Stimulated activated CD8-positive, alpha-beta memory T cell treated with anti-CD3 and anti-CD28 coated beads, Interleukin-4, amount 100 ng/mL, for 4 hours (primary cell): Measurements from ENCODE around the gene PTPN1.

Experiments
- DNase-seq, 2 donors: peaks; one replicate each; pipeline ENCODE4 v3.0.0-alpha.2; 2020; ENCODE audit warnings: low read depth in 2 of 2, low spot score in 1 of 2

PTPN1 gene

DNA sequence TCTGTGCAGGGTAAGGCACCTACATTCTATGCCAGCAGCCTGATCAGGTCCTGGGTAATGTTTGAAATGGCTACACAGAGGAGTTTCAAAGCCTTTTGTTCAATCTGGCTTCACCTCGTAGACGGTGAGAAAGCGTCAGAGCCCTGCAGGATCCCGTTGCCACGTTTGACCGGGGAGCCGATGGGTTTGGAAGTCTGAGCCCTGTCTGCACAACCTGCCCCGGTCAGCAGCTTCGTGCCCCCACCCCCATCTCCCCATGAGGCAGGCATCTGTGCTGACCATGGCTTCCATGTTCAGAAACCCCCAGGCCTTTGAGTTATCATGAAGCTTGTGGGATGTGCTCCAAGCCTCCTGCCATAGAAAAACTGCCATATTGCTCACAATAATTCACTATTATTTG, 63.9 kb downstream of the PTPN1 start:
- no peak for DNase-seq

DNA sequence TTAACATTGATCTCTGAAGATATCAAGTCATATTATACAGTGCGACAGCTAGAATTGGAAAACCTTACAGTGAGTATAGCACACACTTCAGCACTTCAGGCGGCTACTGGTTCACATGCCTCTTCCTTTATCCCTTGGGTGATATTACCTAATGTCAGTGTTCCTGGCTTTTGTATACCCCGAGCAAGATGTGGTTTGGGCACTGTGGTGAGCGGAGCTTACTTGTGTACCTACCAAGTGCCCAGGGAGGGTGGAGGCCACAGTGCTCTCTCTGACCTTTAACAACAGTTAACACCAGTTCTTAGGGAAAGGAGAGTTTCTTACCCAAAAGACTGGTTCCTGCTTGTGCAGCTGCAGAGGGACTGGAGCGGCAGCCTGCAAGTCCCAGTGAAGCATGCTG, 64.4 kb downstream of the PTPN1 start:
- DNase-seq: no peak

DNA sequence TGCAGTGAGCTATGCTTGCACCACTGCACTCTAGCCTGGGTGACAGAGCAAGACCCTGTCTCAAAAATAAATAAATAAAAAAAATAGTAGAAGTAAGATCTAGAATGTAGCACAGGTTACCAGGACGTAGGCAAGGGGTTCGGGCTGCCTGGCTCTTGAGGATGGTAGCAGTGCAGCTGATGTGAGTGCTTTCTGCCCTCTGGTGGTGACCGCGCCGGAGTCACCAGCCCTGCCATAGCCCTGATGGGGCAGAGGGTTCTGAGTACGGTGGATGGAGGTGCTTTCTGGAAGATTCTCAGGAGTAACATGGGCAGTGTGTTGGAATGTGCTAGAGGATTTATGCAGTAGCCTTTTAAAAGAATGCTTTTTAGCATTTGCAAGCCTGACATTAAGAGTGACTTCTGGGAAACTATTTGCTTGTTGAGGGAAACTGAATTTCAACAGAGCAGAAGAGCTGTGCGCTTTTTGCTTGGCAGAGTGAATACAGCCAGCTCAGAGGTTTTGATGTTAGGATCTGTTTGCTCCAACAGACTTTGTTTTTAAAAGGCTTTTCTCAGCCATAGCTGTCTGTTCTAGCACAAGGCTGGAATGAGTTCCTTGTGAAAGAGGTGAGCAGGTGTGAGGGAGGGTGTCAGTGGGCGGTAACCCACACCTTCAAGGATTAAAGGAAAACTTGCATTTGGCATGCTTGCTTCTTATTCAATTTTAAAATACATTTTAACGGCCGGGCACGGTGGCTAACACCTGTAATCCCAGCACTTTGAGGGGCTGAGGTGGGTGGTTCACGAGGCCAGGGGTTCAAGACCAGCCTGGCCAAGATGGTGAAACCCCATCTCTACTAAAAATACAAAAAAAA, 65.9 kb downstream of the PTPN1 start:
- DNase-seq: peak; percentile 18 to 33

DNA sequence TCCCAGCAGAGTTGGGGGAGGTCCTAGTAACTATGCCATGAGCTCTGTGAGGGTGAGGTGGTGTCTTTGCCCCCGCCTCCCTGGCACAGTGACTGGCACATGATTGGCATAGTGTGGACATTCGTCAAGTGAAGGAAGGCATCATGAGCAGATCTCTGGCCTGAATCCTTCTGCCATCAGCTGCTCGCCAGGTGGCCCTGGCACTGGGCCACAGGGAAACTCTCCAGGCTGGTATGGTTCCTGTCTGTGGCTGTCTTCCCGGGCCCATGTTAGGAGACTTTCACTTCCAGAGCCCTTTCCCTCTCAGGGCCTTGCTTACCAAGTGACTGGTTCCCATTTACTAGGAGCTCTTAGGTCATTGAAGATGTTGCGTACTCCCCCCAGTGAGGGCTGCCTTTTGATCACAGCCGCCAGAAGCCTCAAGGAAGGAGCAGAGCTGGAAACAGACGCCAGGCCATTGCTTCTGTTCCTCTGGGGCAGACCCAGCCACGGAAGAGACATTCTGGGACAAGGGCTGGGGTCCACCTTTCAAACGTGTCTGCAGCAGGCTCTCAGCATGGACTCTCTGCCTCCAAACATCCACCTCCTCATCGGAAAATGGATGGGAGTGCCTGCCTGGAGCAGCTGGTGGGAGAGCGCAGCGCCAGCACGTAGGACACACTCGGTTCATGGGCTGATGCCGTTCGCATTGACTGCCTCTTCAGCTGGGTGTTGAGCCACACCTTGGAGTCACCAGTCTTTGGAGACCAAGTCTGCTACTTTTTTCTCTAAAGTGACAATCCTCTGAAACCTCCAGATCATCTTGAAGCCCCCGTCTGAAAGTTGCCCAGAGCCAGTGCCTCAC, 67.2 kb downstream of the PTPN1 start:
- DNase-seq: no peak

DNA sequence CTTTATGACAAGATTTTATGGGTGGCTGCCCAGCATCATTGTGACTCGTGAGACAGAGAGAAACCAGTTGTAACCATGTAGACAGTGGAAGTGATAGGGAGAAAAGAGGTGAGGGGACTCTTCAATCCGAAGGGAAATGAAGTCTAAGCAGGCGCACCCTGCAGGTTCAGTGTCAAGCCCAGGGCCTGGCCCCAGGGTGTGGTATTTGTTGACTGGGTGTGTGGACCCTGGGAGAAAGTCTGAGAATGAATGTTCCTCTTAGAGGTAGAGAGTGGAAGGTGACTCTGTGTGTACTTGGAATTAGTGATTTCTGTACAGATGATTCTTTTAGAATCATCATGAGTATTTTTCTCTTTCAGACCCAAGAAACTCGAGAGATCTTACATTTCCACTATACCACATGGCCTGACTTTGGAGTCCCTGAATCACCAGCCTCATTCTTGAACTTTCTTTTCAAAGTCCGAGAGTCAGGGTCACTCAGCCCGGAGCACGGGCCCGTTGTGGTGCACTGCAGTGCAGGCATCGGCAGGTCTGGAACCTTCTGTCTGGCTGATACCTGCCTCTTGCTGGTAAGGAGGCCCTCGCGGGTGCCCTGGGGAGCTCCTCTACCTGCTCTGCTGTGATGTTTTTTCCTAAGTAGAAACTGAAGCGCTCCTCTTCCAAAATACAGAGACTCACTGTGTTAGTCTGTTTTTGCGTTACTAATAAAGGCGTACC, 68.0 kb downstream of the PTPN1 start:
- DNase-seq: no peak

DNA sequence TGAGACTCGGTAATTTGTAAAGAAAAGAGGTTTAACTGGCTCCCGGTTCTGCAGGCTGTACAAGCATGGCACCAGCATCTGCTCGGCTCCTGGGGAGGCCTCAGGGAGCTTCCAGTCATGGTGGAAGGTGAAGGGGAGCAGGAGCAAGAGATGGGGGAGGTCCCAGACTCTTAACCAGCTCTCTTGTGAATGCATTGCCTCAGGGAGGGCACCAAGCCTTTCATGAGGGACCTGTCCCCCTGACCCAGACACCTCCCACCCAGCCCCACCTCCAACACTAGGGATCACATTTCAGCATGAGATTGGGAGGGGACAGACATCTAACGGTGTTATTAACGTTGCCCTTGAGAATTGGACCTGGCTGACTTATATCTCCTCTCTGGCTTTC, 68.6 kb downstream of the PTPN1 start:
- DNase-seq: no peak

DNA sequence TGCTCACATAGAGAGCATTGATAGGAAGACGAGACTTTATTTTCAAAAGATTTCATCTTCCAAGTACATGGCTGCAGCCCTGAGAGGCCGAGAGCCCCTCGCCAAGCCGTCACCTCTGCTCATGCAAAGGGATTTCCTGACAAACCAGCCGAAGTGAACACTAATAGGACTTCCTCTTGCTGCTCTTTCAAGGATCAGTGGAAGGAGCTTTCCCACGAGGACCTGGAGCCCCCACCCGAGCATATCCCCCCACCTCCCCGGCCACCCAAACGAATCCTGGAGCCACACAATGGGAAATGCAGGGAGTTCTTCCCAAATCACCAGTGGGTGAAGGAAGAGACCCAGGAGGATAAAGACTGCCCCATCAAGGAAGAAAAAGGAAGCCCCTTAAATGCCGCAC, 69.3 kb downstream of the PTPN1 start:
- DNase-seq: no peak

DNA sequence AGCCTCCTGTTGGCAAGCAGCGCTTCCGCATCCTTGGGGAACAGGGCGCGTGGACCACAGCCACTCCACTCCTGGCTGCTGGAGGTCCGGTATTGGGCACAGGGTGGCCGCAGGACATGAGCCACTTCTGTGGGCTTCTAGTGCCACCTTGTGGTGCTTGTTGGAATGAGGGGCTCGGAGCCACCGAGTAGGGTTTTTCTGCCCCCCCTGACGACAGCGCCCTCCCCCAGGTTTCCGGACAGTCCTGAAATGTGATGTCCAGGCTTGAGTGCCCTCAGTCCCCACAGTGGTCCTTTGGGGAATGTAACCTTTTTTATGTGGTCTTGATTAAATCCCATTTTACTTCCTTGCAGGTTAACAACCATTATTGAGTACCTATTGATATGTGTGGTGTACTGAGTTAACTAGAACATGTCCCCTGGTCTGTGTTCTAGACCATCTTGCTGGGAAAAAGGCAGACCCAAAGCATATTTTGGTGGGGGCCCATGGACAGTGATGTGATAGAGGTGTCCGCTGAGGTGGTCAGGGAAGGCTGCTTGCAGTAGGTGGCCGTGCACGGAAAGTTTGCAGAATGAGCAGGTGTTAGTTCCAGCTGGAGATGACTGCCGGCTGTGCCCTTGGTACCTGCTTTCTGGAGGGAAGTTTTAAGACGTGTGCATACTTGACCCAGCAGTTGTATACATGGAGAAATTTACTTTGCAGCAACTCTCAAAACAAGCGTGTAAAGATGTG, 70.0 kb downstream of the PTPN1 start:
- DNase-seq: peak; percentile 7 to 13

DNA sequence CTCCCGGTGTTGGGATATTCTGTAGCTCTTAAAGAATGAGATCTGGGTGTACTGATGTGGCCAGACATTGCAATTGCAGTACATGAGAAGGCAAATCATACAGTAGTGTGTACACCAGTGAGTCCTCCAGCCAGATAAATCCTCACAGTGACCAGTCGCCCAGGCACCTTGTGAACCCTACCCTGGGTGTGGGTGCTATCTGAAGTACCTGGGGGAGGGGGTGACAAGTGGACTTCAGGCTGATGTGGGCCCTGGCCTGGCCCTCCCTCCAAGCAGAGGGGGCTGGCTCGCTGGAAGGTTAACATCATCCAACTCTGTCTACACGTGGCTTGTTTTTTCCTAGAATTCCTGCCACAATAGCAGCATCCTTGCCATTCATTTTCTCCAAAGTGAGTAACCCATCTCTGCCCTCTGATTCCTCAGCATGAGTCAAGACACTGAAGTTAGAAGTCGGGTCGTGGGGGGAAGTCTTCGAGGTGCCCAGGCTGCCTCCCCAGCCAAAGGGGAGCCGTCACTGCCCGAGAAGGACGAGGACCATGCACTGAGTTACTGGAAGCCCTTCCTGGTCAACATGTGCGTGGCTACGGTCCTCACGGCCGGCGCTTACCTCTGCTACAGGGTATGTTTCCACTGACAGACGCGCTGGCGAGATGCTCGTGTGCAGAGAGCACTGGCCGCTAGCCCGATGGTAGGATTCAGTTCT, 70.8 kb downstream of the PTPN1 start:
- no peak for DNase-seq

DNA sequence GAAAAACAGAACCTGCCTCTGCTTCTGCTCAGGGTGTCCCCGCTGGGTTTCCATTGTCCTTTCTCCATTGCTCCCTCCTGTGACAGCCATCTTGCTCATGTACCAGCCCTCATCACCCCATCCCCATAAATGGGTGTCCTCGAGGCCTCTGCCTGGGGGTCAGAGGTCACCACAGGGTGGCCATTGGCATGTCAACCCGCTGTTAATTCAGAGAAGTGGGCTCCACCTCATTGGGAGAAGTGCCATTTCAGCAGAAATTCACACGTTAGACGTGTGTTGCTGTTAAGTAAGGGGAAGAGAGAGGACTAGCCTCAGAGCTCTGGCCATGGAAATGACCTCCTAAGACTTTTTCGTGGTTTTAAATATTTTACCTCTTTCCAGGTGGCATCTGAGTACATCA, 71.9 kb downstream of the PTPN1 start:
- no peak for DNase-seq

DNA sequence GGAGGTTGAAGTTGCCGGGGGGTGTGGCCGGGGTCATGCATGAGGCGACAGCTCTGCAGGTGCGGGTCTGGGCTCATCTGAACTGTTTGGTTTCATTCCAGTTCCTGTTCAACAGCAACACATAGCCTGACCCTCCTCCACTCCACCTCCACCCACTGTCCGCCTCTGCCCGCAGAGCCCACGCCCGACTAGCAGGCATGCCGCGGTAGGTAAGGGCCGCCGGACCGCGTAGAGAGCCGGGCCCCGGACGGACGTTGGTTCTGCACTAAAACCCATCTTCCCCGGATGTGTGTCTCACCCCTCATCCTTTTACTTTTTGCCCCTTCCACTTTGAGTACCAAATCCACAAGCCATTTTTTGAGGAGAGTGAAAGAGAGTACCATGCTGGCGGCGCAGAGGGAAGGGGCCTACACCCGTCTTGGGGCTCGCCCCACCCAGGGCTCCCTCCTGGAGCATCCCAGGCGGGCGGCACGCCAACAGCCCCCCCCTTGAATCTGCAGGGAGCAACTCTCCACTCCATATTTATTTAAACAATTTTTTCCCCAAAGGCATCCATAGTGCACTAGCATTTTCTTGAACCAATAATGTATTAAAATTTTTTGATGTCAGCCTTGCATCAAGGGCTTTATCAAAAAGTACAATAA, 72.5 kb downstream of the PTPN1 start:
- DNase-seq: no peak

DNA sequence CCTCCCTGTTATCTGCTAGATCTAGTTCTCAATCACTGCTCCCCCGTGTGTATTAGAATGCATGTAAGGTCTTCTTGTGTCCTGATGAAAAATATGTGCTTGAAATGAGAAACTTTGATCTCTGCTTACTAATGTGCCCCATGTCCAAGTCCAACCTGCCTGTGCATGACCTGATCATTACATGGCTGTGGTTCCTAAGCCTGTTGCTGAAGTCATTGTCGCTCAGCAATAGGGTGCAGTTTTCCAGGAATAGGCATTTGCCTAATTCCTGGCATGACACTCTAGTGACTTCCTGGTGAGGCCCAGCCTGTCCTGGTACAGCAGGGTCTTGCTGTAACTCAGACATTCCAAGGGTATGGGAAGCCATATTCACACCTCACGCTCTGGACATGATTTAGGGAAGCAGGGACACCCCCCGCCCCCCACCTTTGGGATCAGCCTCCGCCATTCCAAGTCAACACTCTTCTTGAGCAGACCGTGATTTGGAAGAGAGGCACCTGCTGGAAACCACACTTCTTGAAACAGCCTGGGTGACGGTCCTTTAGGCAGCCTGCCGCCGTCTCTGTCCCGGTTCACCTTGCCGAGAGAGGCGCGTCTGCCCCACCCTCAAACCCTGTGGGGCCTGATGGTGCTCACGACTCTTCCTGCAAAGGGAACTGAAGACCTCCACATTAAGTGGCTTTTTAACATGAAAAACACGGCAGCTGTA, 73.4 kb downstream of the PTPN1 start:
- DNase-seq: no peak

DNA sequence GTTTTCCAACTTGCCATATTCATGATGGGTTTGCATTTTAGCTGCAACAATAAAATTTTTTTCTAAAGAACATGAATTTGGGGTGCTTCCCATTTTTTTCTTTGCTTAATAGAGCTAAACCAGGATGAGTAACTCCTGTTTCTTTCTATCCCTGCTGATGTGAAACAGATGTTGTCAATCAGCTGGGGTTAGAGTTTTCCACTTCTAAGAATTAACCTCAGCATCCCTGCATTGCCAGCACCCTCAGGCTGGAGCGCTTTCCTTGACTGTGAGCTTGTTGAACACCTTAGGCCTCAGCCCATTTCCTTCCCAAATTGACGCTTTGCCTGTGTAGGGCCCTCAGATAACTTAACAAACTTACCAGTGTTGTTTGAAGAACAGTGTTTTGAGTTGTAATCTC, 74.5 kb downstream of the PTPN1 start:
- DNase-seq: no peak

DNA sequence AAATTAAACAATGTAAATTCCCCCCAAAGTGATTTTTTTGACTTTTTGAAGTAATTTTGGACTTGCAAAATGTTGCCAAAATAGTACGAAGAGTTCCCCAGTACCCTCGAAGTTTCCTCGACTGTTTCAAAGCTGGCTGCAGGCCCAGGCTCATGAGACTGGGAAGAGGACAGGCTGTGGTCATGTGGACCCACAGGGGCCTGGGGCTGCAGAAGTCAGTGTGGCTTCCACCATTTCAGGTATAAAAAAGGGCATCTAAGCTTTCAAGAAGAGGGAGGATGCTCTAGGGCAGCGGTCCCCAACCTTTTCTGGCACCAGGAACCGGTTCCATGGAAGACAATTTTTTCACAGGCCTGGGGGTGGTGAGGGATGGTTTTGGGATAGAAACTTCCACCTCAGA, 75.0 kb downstream of the PTPN1 start:
- DNase-seq: no peak

DNA sequence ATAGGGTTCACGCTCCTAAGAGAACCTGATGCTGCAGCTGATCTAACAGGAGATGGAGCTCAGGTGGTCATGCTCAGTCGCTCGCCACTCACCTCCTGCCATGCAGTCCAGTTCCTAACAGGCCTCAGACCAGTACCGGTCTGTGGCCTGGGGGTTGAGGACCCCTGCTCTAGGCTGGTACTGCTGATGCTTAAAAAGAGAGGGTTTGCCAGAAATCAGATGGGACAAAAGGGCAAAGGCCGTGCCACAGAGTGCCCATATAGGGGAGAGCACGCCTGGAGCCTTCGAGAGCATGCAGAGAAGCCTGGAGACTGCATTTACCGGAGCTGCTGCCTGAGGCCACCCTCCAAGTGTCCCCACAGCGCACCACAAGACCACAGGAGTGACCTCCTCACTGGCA, 75.5 kb downstream of the PTPN1 start:
- DNase-seq: no peak

DNA sequence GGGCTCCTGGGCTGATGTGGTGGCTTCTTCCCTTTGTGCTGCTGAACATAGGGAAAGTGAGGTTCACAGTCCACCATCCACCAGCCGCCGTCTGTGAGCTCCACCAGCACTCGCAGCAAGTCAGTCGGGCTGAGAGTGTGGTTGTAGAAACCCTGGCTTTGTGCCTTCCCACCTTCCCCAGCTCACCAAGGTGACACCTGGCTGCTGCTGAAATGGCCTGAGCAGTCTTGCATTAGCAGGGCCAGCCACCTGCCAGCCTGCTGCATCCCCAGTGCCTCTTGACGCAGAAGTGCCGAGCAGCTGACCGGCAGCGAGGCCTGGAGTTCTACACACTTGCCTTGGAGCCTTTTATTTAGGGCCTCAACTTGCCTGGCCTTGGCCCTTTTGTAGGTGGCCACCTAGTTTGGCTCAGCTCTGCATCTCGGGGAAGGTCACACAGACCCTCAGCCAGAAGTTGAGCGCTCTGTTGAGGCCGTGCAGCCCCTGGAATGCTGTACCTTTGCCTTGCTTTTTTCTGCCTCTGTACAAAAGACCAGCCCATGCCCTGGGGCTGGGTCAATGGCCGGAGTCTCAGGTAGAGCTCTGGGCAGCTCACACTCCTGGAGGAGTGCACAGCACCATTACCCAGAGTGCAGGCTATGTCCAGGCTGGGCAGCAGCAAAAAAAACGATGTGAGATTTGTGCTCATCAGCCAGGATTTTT, 76.5 kb downstream of the PTPN1 start:
- no peak for DNase-seq

DNA sequence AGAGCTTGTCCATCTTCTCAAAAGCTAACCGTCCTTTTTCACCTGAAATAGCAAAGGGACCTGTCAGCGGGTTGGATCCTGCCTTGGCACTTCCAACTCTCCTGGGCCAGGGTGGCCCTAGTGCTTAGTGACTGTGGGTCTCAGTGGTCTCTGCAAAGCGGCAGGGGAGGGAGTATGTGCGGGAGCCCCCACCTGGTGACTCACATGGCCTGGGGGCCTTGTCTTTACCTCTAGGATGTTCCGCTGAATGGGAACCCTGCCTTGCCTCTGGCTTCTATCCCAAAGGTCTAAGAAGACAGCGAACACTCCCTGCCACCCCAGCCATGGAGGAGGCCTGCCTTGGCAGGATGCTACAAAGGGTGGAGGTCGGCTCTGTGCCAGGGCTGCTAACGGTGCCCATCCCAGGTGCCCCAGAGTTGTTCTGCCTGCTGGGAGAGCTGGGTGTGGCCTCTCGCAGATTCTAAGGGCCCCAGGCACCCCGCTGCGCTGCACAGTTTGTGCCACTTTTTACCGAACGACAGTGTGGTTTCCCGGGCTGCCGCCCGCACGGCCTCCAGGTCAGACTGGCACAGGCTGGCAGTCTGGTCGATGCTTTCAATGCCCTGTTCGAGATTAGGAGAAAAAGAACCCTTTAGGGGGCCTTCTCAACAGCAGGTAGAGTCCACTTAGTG, 77.2 kb downstream of the PTPN1 start:
- DNase-seq: no peak

DNA sequence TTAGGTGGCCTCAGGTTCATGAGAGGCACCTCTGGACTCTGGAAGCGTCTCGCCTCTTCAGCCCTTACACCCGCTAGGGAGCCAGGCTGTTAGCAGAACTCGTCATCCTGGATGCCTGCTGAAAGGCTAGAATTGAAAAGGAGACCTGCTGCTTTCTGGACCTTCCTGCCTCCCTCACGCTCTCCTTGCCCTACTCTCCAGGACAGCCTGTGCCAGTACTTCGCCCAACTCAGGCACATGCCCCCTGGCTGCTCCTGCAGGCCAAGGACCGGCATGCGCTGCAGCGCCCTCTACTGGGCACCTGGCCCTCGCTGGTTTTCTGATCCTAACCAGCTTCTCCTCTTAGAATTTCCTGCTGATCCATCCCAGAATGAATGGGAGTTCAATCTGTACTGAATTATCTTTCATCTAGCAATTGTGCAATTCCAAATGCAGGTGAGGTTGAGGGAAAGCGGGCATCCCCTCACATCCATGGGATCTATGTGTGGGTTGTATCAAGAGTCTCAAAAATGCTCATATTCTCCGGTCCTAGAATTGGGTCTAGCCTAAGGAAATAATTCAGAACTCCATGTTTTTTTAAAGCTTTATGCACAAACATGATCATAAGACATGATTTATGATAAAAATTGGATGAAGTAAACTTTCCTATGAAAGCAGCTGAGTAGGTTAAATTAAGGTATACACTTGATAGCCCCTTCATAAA, 78.0 kb downstream of the PTPN1 start:
- peak; percentile 32 to 56 for DNase-seq
